ENCODE measurements around the gene ZFR2. TPM values are rescaled to one million over a fixed set of nuclear protein-coding genes. Genes with fewer than 3 reads are reported as not detected.

Gene ZFR2
- total RNA-seq, 1 experiment from 2014 or later, result not detected

DNA sequence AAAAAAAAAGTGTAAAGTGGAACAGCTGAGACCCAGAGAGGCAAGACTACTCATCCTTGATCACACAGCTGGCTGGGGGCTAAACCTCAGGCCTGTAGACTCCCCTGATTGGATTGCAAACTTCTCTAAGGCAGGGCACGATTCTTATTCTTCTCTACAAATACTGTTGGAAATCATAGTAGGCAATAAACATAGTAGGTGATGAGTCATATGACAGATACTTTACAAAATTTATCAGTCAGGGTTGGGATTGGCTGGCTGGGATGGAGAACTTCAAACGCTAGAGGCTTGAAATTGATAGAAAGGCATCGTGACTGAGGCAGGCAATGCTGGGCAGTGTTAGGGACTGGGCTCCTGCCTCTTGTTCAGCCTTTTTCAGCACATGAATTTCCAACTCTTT is 76.7 kb downstream of the ZFR2 start:
- Histone ChIP-seq H3K9me2 (replicated peaks; ENCODE audit: low read length) (no peaks in the 10 kb centered on the region), H3K4me3 (ENCODE audit: low read length) (no peak overlapping the region), H2AFZ (ENCODE audit: low read length) (no peak overlapping the region), H3K9me3 (ENCODE audit: low read length) (no peaks in the 10 kb centered on the region), H3K36me3 (ENCODE audit: low read depth, low read length) (no peaks in the 10 kb centered on the region), H3K27me3 (ENCODE audit: low read length) (no peaks in the 10 kb centered on the region), H3K27ac (ENCODE audit: low read length) (no peak overlapping the region), H3K4me1 (ENCODE audit: insufficient read depth, low read length) (no peaks in the 10 kb centered on the region), H4K20me1 (ENCODE audit: low read length) (no peaks in the 10 kb centered on the region), H3K4me2 (ENCODE audit: low read length) (no peak overlapping the region), H3K9ac (ENCODE audit: low read length) (no peak overlapping the region), H3F3A (ENCODE audit: low read length, unreplicated experiment) (no peaks in the 10 kb centered on the region), H3K79me2 (ENCODE audit: low read length) (no peaks in the 10 kb centered on the region)
- BruUV-seq (replicated peaks), result no TSS peak
- ChIA-PET POLR2A (ENCODE audit: unreplicated experiment) (no interaction called here), CTCF (no interaction called here)
- ATAC-seq (no peak), DNase-seq (peak; percentile 4)
- TF ChIP-seq EZH2phosphoT487 (IDR thresholded peaks at IDR 0.05; ENCODE audit: borderline replicate concordance, low read length) (no peak), EZH2 (IDR thresholded peaks at IDR 0.05; ENCODE audit: low read length, unreplicated experiment) (no peak)
- TF ChIP-seq, protein P1, sequence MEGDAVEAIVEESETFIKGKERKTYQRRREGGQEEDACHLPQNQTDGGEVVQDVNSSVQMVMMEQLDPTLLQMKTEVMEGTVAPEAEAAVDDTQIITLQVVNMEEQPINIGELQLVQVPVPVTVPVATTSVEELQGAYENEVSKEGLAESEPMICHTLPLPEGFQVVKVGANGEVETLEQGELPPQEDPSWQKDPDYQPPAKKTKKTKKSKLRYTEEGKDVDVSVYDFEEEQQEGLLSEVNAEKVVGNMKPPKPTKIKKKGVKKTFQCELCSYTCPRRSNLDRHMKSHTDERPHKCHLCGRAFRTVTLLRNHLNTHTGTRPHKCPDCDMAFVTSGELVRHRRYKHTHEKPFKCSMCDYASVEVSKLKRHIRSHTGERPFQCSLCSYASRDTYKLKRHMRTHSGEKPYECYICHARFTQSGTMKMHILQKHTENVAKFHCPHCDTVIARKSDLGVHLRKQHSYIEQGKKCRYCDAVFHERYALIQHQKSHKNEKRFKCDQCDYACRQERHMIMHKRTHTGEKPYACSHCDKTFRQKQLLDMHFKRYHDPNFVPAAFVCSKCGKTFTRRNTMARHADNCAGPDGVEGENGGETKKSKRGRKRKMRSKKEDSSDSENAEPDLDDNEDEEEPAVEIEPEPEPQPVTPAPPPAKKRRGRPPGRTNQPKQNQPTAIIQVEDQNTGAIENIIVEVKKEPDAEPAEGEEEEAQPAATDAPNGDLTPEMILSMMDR (conservative IDR thresholded peaks at IDR 0.05; ENCODE audit: low read depth, low read length), result no peak
- intact Hi-C loops (cut with micrococcal nuclease), result no loop called here

DNA sequence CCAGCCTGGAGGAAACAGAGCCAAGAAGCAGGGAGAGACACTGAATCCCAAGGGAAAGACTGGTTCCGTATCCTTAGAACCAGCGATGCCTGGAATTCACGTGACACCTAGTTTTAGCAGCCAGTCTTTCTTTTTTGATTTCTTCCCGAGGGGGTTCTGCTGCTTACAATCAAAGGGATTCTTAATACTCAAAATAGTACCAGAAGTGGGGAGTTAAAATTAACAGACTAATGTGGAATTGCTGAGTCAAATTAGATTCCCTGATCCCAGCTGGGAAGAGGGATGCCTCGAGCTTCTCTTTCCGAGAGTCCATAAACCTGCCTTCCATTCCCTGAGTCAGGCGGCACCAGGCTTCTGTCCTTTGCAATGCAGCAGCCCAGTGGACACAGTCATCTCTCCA is 77.9 kb downstream of the ZFR2 start:
- intact Hi-C loops (cut with micrococcal nuclease), result no loop called here
- BruUV-seq (replicated peaks), result no TSS peak
- Histone ChIP-seq H3F3A (ENCODE audit: low read length, unreplicated experiment) (no peaks in the 10 kb centered on the region), H3K36me3 (ENCODE audit: low read depth, low read length) (no peaks in the 10 kb centered on the region), H3K4me3 (ENCODE audit: low read length) (no peak overlapping the region), H3K27ac (ENCODE audit: low read length) (no peak overlapping the region), H3K9me3 (ENCODE audit: low read length) (no peaks in the 10 kb centered on the region), H3K79me2 (ENCODE audit: low read length) (no peaks in the 10 kb centered on the region), H3K4me2 (ENCODE audit: low read length) (no peak overlapping the region), H3K27me3 (ENCODE audit: low read length) (no peaks in the 10 kb centered on the region), H3K9ac (ENCODE audit: low read length) (no peak overlapping the region), H2AFZ (ENCODE audit: low read length) (no peak overlapping the region), H3K9me2 (replicated peaks; ENCODE audit: low read length) (no peaks in the 10 kb centered on the region), H3K4me1 (ENCODE audit: insufficient read depth, low read length) (no peaks in the 10 kb centered on the region), H4K20me1 (ENCODE audit: low read length) (no peaks in the 10 kb centered on the region)
- TF ChIP-seq EZH2 (IDR thresholded peaks at IDR 0.05; ENCODE audit: low read length, unreplicated experiment), result no peak
- no peak for TF ChIP-seq EZH2phosphoT487 (IDR thresholded peaks at IDR 0.05; ENCODE audit: borderline replicate concordance, low read length)
- TF ChIP-seq, protein P1 (conservative IDR thresholded peaks at IDR 0.05; ENCODE audit: low read depth, low read length), result no peak
- no peak for ATAC-seq
- DNase-seq, result no peak
- ChIA-PET POLR2A (ENCODE audit: unreplicated experiment) (no interaction called here), CTCF (no interaction called here)

DNA sequence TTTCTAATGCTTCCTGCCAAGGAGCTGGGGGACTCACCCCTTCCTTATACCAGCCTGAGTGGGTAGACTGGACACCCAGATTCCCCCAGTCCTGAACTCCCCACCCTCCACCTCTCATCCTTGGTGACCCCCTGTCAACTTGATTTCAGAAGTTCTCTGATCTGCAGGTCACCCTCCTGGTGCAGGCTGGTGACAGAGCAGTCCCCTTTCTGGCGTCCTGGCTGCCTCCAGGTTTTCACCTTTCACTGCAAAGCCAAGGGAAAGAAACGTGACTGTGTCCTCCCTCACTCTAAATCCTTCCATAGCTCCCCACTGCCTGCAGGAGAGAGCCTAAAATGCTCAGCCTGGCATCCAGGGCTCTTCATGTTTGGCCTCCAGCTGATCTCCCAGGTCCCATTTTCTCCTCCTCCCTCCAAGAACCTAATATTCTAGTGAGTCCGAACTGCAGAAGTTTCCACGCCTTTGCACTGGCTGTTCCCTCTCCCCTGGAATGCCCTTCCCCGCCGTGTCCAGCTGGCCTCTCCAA is 78.6 kb downstream of the ZFR2 start:
- BruUV-seq (replicated peaks), result no TSS peak
- ChIA-PET CTCF (no interaction called here), POLR2A (ENCODE audit: unreplicated experiment) (no interaction called here)
- ATAC-seq (no peak), DNase-seq (no peak)
- Histone ChIP-seq H4K20me1 (ENCODE audit: low read length) (no peaks in the 10 kb centered on the region), H2AFZ (ENCODE audit: low read length) (no peak overlapping the region), H3K9ac (ENCODE audit: low read length) (no peak overlapping the region), H3K27ac (ENCODE audit: low read length) (no peak overlapping the region), H3K36me3 (ENCODE audit: low read depth, low read length) (no peaks in the 10 kb centered on the region), H3K4me2 (ENCODE audit: low read length) (no peak overlapping the region), H3K4me1 (ENCODE audit: insufficient read depth, low read length) (no peaks in the 10 kb centered on the region), H3K4me3 (ENCODE audit: low read length) (no peak overlapping the region), H3K9me2 (replicated peaks; ENCODE audit: low read length) (no peaks in the 10 kb centered on the region), H3F3A (ENCODE audit: low read length, unreplicated experiment) (no peaks in the 10 kb centered on the region), H3K79me2 (ENCODE audit: low read length) (no peaks in the 10 kb centered on the region), H3K27me3 (ENCODE audit: low read length) (no peaks in the 10 kb centered on the region), H3K9me3 (ENCODE audit: low read length) (no peaks in the 10 kb centered on the region)
- TF ChIP-seq, protein P1 (conservative IDR thresholded peaks at IDR 0.05; ENCODE audit: low read depth, low read length), result no peak
- TF ChIP-seq EZH2 (IDR thresholded peaks at IDR 0.05; ENCODE audit: low read length, unreplicated experiment), result no peak
- TF ChIP-seq EZH2phosphoT487 (IDR thresholded peaks at IDR 0.05; ENCODE audit: borderline replicate concordance, low read length), result no peak
- intact Hi-C loops (cut with micrococcal nuclease), result no loop called here
